Spleen (tissue), 11 donors: ENCODE results near the gene IPO7. TPM values are rescaled to one million over a fixed set of nuclear protein-coding genes. Genes with fewer than 3 reads are reported as not detected.

Source experiments
- DNase-seq: peaks from one replicate; pipeline ENCODE4 v3.0.0-alpha.2; 2020
- H3K27ac ChIP-seq, 8 donors: fragments of 200-600 bp; sonication (generic) in 7 of 8; 1 replicate in 4 of 8; 2 replicates in 4 of 8; pipeline versions ENCODE4 v1.5.0 to v1.8.0; 2016 to 2021; ENCODE audit warnings: inconsistent platforms in 4 of 8, mild to moderate bottlenecking in 4 of 8, moderate library complexity in 1 of 8
- H3K27me3 ChIP-seq, 7 donors: fragments of 200-600 bp; sonication (generic) in 6 of 7; replicated peaks in 1 of 7; 1 replicate in 4 of 7; 2 replicates in 3 of 7; pipeline versions ENCODE4 v1.5.0 to v1.8.0; 2016 to 2021; ENCODE audit warnings: inconsistent platforms in 3 of 7, mild to moderate bottlenecking in 1 of 7
- H3K36me3 ChIP-seq, 6 donors: fragments of 200-600 bp; sonication (generic) in 5 of 6; 1 replicate in 4 of 6; 2 replicates in 2 of 6; pipeline versions ENCODE4 v1.5.0 to v1.8.0; 2016 to 2021; ENCODE audit warnings: inconsistent platforms in 2 of 6
- H3K4me1 ChIP-seq, 6 donors: fragments of 200-600 bp; sonication (generic) in 5 of 6; 1 replicate in 3 of 6; 2 replicates in 3 of 6; pipeline versions ENCODE4 v1.5.0 to v1.8.0; 2016 to 2021; ENCODE audit warnings: inconsistent platforms in 3 of 6
- H3K4me3 ChIP-seq, 8 donors: fragments of 200-600 bp; sonication (generic) in 7 of 8; 1 replicate in 4 of 8; 2 replicates in 4 of 8; pipeline versions ENCODE4 v1.5.0 to v1.8.0; 2016 to 2021; ENCODE audit warnings: inconsistent platforms in 4 of 8, mild to moderate bottlenecking in 4 of 8, moderate library complexity in 2 of 8
- H3K9me3 ChIP-seq, 8 donors: fragments of 200-600 bp; sonication (generic) in 7 of 8; 1 replicate in 4 of 8; 2 replicates in 4 of 8; pipeline versions ENCODE4 v1.5.0 to v1.8.0; 2016 to 2021; ENCODE audit warnings: inconsistent platforms in 4 of 8
- CTCF ChIP-seq, 11 experiments: fragments of 200-600 bp in 7 of 11; fragments of 450-650 bp in 4 of 11; sonication (generic) in 4 of 11; IDR thresholded peaks in 8 of 11; conservative IDR thresholded peaks in 3 of 11; 1 replicate in 7 of 11; 2 replicates in 4 of 11; pipeline versions ENCODE4 v1.4.0 to v1.8.0; 2016 to 2021; ENCODE audit warnings: antibody characterized with exemption in 11 of 11, inconsistent platforms in 4 of 11, mild to moderate bottlenecking in 1 of 11
- POLR2A ChIP-seq, 3 donors: fragments of 450-650 bp; IDR thresholded peaks; one replicate each; pipeline ENCODE4 v1.5.1; 2017; ENCODE audit warnings: antibody characterized with exemption in 3 of 3, mild to moderate bottlenecking in 1 of 3
- POLR2AphosphoS5 ChIP-seq, 3 donors: sonication (generic); formaldehyde crosslinking; IDR thresholded peaks; one replicate each; pipeline ENCODE4 v1.5.1; 2017; ENCODE audit warnings: antibody characterized with exemption in 3 of 3
- WGBS, 5 donors: extraction: QIAGEN DNeasy Blood & Tissue Kit in 3 of 5; methylation state at CpG; one replicate each; pipeline versions ENCODE4 v1.1.5 to v1.1.7; 2013 to 2018; 5-methylcytosine and 5-hydroxymethylcytosine counted together
- intact Hi-C: fragments of 100-400 bp; cut with DNase I; formaldehyde crosslinking; loops from one replicate; pipeline ENCODE4 v1.15.0; 2023; ENCODE audit warnings: low total_unique reads
- polyA plus RNA-seq, 3 donors: library from polyadenylated mRNA; stranded (reverse); fragments of 200-250 nt; gene quantifications; one replicate each; pipeline ENCODE4 v1.2.1, GENCODE V29; 2013
- total RNA-seq, 7 donors: library from RNA; depleted of rRNA in 3 of 7; stranded (reverse); fragments of >200 nt in 3 of 7; fragmentation: NEBNext Ultra II Directional in 4 of 7; extraction: Animal tissue kit (Norgen Biotek cat#: 25700) in 4 of 7; gene quantifications; one replicate each; pipeline versions ENCODE4 v1.1.0 to v1.2.1, GENCODE V29; 2016 to 2021
- donor health status: healthy with polysubstance abuse.
- donor health status: DM: no; HTN: no; CAD: no; lungs with moderate emphysema.
- donor health status: DM: no; HTN: no; CAD: no.
- donor health status: Bipolar disorder and iron deficiency.
- donor health status: healthy.
- donor health status: DM: no; HTN: no; CAD: no.
- donor health status: DM: yes; HTN: yes; CAD: no.

Gene IPO7
- total and polyA plus RNA-seq, 10 donors, result 12.8 to 104 (median 64.8) TPM

GRCh38 chr11:9489080-9489765, 104.8 kb downstream of the IPO7 start:
- no peak overlapping the region for H3K4me3 ChIP-seq
- TF ChIP-seq CTCF (IDR thresholded peaks at IDR 0.05 in 8 of 11, conservative IDR thresholded peaks at IDR 0.05 in 3 of 11), result no peak
- no peak for DNase-seq
- no peaks in the 10 kb centered on the region for H3K4me1 ChIP-seq
- H3K36me3 ChIP-seq, result peaks cover 2 to 98% (median 60%) of the 10 kb centered on the region in 6 donors
- no peaks in the 10 kb centered on the region for H3K27me3 ChIP-seq
- WGBS, 5 donors, result 91 to 97% (median 95%) methylated on average over 3 of the region's 3 CpGs
- no peak overlapping the region for H3K27ac ChIP-seq
- intact Hi-C loops, result no loop called here
- H3K9me3 ChIP-seq, result no peaks in the 10 kb centered on the region

GRCh38 chr11:9490376-9490775, 105.9 kb downstream of the IPO7 start:
- intact Hi-C loops, result no loop called here
- Histone ChIP-seq H3K27me3 (no peaks in the 10 kb centered on the region), H3K36me3 (peaks cover 4 to 98% (median 66%) of the 10 kb centered on the region in 6 donors), H3K4me1 (no peaks in the 10 kb centered on the region), H3K27ac (no peak overlapping the region), H3K9me3 (no peaks in the 10 kb centered on the region), H3K4me3 (no peak overlapping the region)
- 95 to 100% (median 99%) methylated on average over 3 of the region's 3 CpGs for WGBS, 5 donors
- no peak for DNase-seq
- TF ChIP-seq POLR2A (IDR thresholded peaks at IDR 0.05), result no peak
- no peak for TF ChIP-seq POLR2AphosphoS5 (IDR thresholded peaks at IDR 0.05)
- TF ChIP-seq CTCF (IDR thresholded peaks at IDR 0.05 in 8 of 11, conservative IDR thresholded peaks at IDR 0.05 in 3 of 11), result no peak

- TF ChIP-seq POLR2A (IDR thresholded peaks at IDR 0.05) (no peak), POLR2AphosphoS5 (IDR thresholded peaks at IDR 0.05) (no peak), CTCF (IDR thresholded peaks at IDR 0.05 in 8 of 11, conservative IDR thresholded peaks at IDR 0.05 in 3 of 11) (no peak)
- intact Hi-C loops, result no loop called here
- DNase-seq, result no peak
- Histone ChIP-seq H3K4me3 (no peak overlapping the region), H3K9me3 (no peaks in the 10 kb centered on the region), H3K4me1 (no peaks in the 10 kb centered on the region), H3K27me3 (no peaks in the 10 kb centered on the region), H3K27ac (no peak overlapping the region), H3K36me3 (peaks cover 2 to 100% (median 77%) of the 10 kb centered on the region in 6 donors)
- WGBS, 5 donors, result 23 to 78% (median 48%) methylated on average over 1 of the region's 1 CpG
Observed at GRCh38 chr11:9493492-9493891, 109.0 kb downstream of the IPO7 start.

- H3K27ac ChIP-seq, result no peak overlapping the region
- H3K27me3 ChIP-seq, result no peaks in the 10 kb centered on the region
- H3K9me3 ChIP-seq, result no peaks in the 10 kb centered on the region
- H3K4me3 ChIP-seq, result no peak overlapping the region
- 94 to 100% (median 97%) methylated on average over 3 of the region's 3 CpGs for WGBS, 5 donors
- TF ChIP-seq CTCF (IDR thresholded peaks at IDR 0.05 in 8 of 11, conservative IDR thresholded peaks at IDR 0.05 in 3 of 11) (no peak), POLR2AphosphoS5 (IDR thresholded peaks at IDR 0.05) (no peak), POLR2A (IDR thresholded peaks at IDR 0.05) (no peak)
- DNase-seq, result no peak
- intact Hi-C loops, result no loop called here
- no peaks in the 10 kb centered on the region for H3K4me1 ChIP-seq
- H3K36me3 ChIP-seq, result peaks cover 2 to 100% (median 81%) of the 10 kb centered on the region in 6 donors
Observed at GRCh38 chr11:9494316-9494715, 109.9 kb downstream of the IPO7 start.
